GM23338 (cell line): ENCODE data around the gene ARHGEF16. TPM values are rescaled to one million over a fixed set of nuclear protein-coding genes. Genes with fewer than 3 reads are reported as not detected.

Source experiments
- ATAC-seq: fragments of 200-7000 bp; cut with Tn5 transposase; 3 replicates; pipeline ENCODE4 v1.9.1; 2020
- DNase-seq: peaks from one replicate; pipeline ENCODE4 v3.0.0-alpha.2; 2015; ENCODE audit warnings: low spot score
- H2AFZ ChIP-seq: fragments of 200-600 bp; sonication (generic); 2 replicates; pipeline ENCODE4 v1.8.0; 2016; ENCODE audit warnings: antibody characterized with exemption, mild to moderate bottlenecking, moderate library complexity
- H3F3A ChIP-seq: fragments of 200-600 bp; sonication (generic); replicated peaks from 2 replicates; pipeline ENCODE4 v1.8.0; 2017; ENCODE audit warnings: antibody characterized with exemption, mixed run types, low read depth
- H3K27ac ChIP-seq: fragments of 200-600 bp; sonication (generic); 2 replicates; pipeline ENCODE4 v1.6.1; 2016; ENCODE audit warnings: low read depth
- H3K27me3 ChIP-seq: fragments of 200-600 bp; sonication (generic); 2 replicates; pipeline ENCODE4 v1.8.0; 2016; ENCODE audit warnings: mild to moderate bottlenecking, mixed run types, moderate library complexity; ENCODE audit not compliant: insufficient read depth
- H3K36me3 ChIP-seq: fragments of 200-600 bp; sonication (generic); 2 replicates; pipeline ENCODE4 v1.8.0; 2016; ENCODE audit warnings: mild to moderate bottlenecking; ENCODE audit not compliant: insufficient read depth
- H3K4me1 ChIP-seq: fragments of 200-600 bp; sonication (generic); 2 replicates; pipeline ENCODE4 v1.8.0; 2016; ENCODE audit warnings: mild to moderate bottlenecking, moderate library complexity; ENCODE audit not compliant: insufficient read depth
- H3K4me2 ChIP-seq: fragments of 200-600 bp; sonication (generic); 2 replicates; pipeline ENCODE4 v1.7.1; 2017; ENCODE audit warnings: mixed run types
- H3K4me3 ChIP-seq: fragments of 200-600 bp; sonication (generic); 2 replicates; pipeline ENCODE4 v1.6.1; 2016; ENCODE audit warnings: mixed run types
- H3K79me2 ChIP-seq: fragments of 200-600 bp; sonication (generic); replicated peaks from 2 replicates; pipeline ENCODE4 v1.8.0; 2017; ENCODE audit warnings: mild to moderate bottlenecking; ENCODE audit not compliant: insufficient read depth
- H3K9me2 ChIP-seq: fragments of 200-600 bp; sonication (generic); 2 replicates; pipeline ENCODE4 v1.8.0; 2017; ENCODE audit not compliant: insufficient read depth
- H4K20me1 ChIP-seq: fragments of 200-600 bp; sonication (generic); replicated peaks from 2 replicates; pipeline ENCODE4 v1.8.0; 2017; ENCODE audit warnings: mild to moderate bottlenecking; ENCODE audit not compliant: insufficient read depth
- H3K27ac Mint-ChIP-seq: 2 replicates; pipeline ENCODE4 v1.8.0; 2020; ENCODE audit warnings: inconsistent platforms, mild to moderate bottlenecking, moderate library complexity, mixed read lengths
- H3K27me3 Mint-ChIP-seq: 3 replicates; pipeline ENCODE4 v1.8.0; 2022; ENCODE audit warnings: low read depth, mild to moderate bottlenecking, moderate library complexity, mixed read lengths, inconsistent platforms; ENCODE audit not compliant: insufficient read depth, poor library complexity
- H3K36me3 Mint-ChIP-seq: 3 replicates; pipeline ENCODE4 v1.8.0; 2021; ENCODE audit warnings: low read depth, mild to moderate bottlenecking, inconsistent platforms, moderate library complexity, mixed read lengths
- H3K4me1 Mint-ChIP-seq: 3 replicates; pipeline ENCODE4 v1.8.0; 2020; ENCODE audit warnings: mild to moderate bottlenecking, inconsistent platforms, mixed read lengths
- H3K4me3 Mint-ChIP-seq: 3 replicates; pipeline ENCODE4 v1.8.0; 2021; ENCODE audit warnings: moderate library complexity, mild to moderate bottlenecking, inconsistent platforms, mixed read lengths
- H3K9me3 Mint-ChIP-seq: 3 replicates; pipeline ENCODE4 v1.8.0; 2020; ENCODE audit warnings: moderate library complexity, mild to moderate bottlenecking, inconsistent platforms, mixed read lengths
- EZH2 ChIP-seq: fragments of 200-600 bp; sonication (generic); IDR thresholded peaks from one replicate; pipeline ENCODE4 v1.8.0; 2017; ENCODE audit warnings: antibody characterized with exemption, mild to moderate bottlenecking, low read depth; ENCODE audit not compliant: unreplicated experiment
- JUNB ChIP-seq: IDR thresholded peaks from one replicate; pipeline ENCODE4 v1.6.1; 2016; ENCODE audit warnings: antibody characterized with exemption; ENCODE audit not compliant: unreplicated experiment
- NANOG ChIP-seq: IDR thresholded peaks from 2 replicates; pipeline ENCODE4 v1.6.1; 2016; ENCODE audit warnings: antibody characterized with exemption, borderline replicate concordance
- POLR2AphosphoS5 ChIP-seq: IDR thresholded peaks from 2 replicates; pipeline ENCODE4 v1.6.1; 2016; ENCODE audit warnings: antibody characterized with exemption, low read depth
- ZNF114 ChIP-seq: fragments of 250-450 bp; sonication (Bioruptor Pico); IDR thresholded peaks from 2 replicates; pipeline ENCODE4 v1.5.0; 2020; ENCODE audit warnings: mild to moderate bottlenecking, moderate library complexity
- polyA plus RNA-seq: library from polyadenylated mRNA; unstranded; fragments of >200 nt; fragmentation: Nextera tagmentation; extraction: Ambion mirVana; gene quantifications from 2 replicates; pipeline ENCODE4 v1.2.1, GENCODE V29; 2016
- total RNA-seq: library from RNA; depleted of rRNA; stranded (reverse); fragments of >200 nt; shearing (Covaris generic); gene quantifications from 2 replicates; pipeline ENCODE4 v1.2.3, GENCODE V29; 2014
- TF ChIP-seq, protein P1 (sequence below): IDR thresholded peaks from 2 replicates; pipeline ENCODE4 v1.6.1; 2016; ENCODE audit warnings: antibody characterized with exemption
- TF ChIP-seq, protein P2 (sequence below): IDR thresholded peaks from one replicate; pipeline ENCODE4 v1.6.1; 2018; ENCODE audit warnings: antibody characterized with exemption; ENCODE audit not compliant: unreplicated experiment
- TF ChIP-seq, protein P3 (sequence below): fragments of 250-450 bp; sonication (Bioruptor Pico); IDR thresholded peaks from 2 replicates; pipeline ENCODE4 v1.5.0; 2020; ENCODE audit warnings: mild to moderate bottlenecking, moderate library complexity

Gene ARHGEF16
- total and polyA plus RNA-seq, 2 experiments from 2014 or later = 12.2 to 29.3 TPM

DNA sequence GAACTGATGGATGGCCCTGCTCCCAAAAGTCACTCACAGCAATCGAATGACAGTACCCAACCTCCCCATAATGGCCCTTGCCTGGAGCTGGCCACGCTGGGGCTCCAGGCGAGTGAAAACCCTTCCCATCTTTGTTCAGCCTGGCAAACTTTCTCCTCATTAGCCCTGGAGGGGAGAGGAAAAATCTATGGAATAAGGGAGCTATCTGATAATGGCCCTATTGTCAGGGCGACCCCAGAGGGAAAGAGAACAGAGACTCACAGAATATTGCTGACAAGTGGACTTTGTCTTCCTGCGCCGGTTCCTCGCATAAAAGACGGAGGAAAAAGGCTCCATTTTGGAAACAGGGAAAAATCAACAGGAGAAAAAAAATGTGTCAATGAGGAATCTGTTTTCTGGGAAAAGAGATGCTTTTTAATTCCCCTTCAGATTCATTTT lies 13.0 kb upstream of the ARHGEF16 start (continued):
- TF ChIP-seq, protein P1, sequence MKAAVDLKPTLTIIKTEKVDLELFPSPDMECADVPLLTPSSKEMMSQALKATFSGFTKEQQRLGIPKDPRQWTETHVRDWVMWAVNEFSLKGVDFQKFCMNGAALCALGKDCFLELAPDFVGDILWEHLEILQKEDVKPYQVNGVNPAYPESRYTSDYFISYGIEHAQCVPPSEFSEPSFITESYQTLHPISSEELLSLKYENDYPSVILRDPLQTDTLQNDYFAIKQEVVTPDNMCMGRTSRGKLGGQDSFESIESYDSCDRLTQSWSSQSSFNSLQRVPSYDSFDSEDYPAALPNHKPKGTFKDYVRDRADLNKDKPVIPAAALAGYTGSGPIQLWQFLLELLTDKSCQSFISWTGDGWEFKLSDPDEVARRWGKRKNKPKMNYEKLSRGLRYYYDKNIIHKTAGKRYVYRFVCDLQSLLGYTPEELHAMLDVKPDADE = no peak
- TF ChIP-seq POLR2AphosphoS5 (no peak), EZH2 (no peak), NANOG (no peak)

DNA sequence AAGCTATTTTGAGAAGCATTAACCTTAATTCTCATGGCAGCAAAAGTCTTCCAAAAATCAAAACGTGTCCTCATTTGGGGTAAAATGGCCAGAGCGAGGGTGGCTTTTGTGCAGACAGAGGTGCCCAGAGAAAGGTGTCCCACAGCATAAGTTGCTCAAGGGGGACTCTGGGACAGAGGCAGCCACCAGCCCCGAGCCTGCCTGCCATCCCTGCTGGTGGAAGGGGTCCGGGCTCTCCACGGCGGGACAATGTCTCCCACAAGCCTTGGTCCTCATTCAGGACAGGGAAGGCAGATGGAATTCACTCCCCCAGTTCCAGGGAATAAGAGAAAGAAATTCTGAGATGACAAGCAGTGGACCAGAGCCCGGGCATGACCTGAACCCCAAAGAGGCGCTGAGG lies 12.6 kb upstream of the ARHGEF16 start:
- H3K4me3 Mint-ChIP-seq = no peak overlapping the region
- H3K27me3 ChIP-seq = no peaks in the 10 kb centered on the region

More for the DNA sequence above, 12.6 kb upstream of the ARHGEF16 start:
- no peak for DNase-seq
- H3K4me1 ChIP-seq = no peaks in the 10 kb centered on the region
- no peak for ATAC-seq
- H3K27me3 Mint-ChIP-seq = peaks cover 10% of the 10 kb centered on the region
- no peak for TF ChIP-seq NANOG
- TF ChIP-seq, protein P2, sequence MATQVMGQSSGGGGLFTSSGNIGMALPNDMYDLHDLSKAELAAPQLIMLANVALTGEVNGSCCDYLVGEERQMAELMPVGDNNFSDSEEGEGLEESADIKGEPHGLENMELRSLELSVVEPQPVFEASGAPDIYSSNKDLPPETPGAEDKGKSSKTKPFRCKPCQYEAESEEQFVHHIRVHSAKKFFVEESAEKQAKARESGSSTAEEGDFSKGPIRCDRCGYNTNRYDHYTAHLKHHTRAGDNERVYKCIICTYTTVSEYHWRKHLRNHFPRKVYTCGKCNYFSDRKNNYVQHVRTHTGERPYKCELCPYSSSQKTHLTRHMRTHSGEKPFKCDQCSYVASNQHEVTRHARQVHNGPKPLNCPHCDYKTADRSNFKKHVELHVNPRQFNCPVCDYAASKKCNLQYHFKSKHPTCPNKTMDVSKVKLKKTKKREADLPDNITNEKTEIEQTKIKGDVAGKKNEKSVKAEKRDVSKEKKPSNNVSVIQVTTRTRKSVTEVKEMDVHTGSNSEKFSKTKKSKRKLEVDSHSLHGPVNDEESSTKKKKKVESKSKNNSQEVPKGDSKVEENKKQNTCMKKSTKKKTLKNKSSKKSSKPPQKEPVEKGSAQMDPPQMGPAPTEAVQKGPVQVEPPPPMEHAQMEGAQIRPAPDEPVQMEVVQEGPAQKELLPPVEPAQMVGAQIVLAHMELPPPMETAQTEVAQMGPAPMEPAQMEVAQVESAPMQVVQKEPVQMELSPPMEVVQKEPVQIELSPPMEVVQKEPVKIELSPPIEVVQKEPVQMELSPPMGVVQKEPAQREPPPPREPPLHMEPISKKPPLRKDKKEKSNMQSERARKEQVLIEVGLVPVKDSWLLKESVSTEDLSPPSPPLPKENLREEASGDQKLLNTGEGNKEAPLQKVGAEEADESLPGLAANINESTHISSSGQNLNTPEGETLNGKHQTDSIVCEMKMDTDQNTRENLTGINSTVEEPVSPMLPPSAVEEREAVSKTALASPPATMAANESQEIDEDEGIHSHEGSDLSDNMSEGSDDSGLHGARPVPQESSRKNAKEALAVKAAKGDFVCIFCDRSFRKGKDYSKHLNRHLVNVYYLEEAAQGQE = no peak
- TF ChIP-seq JUNB = no peak
- no peak for TF ChIP-seq ZNF114 (CRISPR knock-in tag)
- TF ChIP-seq, protein P3, sequence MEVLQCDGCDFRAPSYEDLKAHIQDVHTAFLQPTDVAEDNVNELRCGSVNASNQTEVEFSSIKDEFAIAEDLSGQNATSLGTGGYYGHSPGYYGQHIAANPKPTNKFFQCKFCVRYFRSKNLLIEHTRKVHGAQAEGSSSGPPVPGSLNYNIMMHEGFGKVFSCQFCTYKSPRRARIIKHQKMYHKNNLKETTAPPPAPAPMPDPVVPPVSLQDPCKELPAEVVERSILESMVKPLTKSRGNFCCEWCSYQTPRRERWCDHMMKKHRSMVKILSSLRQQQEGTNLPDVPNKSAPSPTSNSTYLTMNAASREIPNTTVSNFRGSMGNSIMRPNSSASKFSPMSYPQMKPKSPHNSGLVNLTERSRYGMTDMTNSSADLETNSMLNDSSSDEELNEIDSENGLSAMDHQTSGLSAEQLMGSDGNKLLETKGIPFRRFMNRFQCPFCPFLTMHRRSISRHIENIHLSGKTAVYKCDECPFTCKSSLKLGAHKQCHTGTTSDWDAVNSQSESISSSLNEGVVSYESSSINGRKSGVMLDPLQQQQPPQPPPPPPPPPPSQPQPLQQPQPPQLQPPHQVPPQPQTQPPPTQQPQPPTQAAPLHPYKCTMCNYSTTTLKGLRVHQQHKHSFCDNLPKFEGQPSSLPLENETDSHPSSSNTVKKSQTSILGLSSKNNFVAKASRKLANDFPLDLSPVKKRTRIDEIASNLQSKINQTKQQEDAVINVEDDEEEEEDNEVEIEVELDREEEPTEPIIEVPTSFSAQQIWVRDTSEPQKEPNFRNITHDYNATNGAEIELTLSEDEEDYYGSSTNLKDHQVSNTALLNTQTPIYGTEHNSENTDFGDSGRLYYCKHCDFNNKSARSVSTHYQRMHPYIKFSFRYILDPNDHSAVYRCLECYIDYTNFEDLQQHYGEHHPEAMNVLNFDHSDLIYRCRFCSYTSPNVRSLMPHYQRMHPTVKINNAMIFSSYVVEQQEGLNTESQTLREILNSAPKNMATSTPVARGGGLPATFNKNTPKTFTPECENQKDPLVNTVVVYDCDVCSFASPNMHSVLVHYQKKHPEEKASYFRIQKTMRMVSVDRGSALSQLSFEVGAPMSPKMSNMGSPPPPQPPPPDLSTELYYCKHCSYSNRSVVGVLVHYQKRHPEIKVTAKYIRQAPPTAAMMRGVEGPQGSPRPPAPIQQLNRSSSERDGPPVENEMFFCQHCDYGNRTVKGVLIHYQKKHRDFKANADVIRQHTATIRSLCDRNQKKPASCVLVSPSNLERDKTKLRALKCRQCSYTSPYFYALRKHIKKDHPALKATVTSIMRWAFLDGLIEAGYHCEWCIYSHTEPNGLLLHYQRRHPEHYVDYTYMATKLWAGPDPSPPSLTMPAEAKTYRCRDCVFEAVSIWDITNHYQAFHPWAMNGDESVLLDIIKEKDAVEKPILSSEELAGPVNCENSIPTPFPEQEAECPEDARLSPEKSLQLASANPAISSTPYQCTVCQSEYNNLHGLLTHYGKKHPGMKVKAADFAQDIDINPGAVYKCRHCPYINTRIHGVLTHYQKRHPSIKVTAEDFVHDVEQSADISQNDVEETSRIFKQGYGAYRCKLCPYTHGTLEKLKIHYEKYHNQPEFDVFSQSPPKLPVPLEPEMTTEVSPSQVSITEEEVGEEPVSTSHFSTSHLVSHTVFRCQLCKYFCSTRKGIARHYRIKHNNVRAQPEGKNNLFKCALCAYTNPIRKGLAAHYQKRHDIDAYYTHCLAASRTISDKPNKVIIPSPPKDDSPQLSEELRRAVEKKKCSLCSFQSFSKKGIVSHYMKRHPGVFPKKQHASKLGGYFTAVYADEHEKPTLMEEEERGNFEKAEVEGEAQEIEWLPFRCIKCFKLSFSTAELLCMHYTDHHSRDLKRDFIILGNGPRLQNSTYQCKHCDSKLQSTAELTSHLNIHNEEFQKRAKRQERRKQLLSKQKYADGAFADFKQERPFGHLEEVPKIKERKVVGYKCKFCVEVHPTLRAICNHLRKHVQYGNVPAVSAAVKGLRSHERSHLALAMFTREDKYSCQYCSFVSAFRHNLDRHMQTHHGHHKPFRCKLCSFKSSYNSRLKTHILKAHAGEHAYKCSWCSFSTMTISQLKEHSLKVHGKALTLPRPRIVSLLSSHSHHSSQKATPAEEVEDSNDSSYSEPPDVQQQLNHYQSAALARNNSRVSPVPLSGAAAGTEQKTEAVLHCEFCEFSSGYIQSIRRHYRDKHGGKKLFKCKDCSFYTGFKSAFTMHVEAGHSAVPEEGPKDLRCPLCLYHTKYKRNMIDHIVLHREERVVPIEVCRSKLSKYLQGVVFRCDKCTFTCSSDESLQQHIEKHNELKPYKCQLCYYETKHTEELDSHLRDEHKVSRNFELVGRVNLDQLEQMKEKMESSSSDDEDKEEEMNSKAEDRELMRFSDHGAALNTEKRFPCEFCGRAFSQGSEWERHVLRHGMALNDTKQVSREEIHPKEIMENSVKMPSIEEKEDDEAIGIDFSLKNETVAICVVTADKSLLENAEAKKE (CRISPR knock-in tag) = no peak
- TF ChIP-seq EZH2 = no peak
- TF ChIP-seq POLR2AphosphoS5 = no peak
- no peak overlapping the region for H3K4me3 ChIP-seq
- peaks cover 10% of the 10 kb centered on the region for H3K4me1 Mint-ChIP-seq
- no peaks in the 10 kb centered on the region for H3K36me3 ChIP-seq
- H4K20me1 ChIP-seq = no peaks in the 10 kb centered on the region
- H2AFZ ChIP-seq = no peak overlapping the region
- H3F3A ChIP-seq = no peaks in the 10 kb centered on the region
- H3K4me2 ChIP-seq = no peak overlapping the region
- H3K27ac Mint-ChIP-seq = no peak overlapping the region
- H3K27ac ChIP-seq = no peak overlapping the region
- H3K9me3 Mint-ChIP-seq = no peaks in the 10 kb centered on the region
- H3K79me2 ChIP-seq = no peaks in the 10 kb centered on the region
- H3K9me2 ChIP-seq = no peaks in the 10 kb centered on the region
- H3K36me3 Mint-ChIP-seq = no peaks in the 10 kb centered on the region
